ENCODE measurements around the gene KCNQ5.

- TF ChIP-seq CTCF (IDR thresholded peaks at IDR 0.05; ENCODE audit: low read depth, low read length, poor library complexity, severe bottlenecking) (no peak), EZH2phosphoT487 (IDR thresholded peaks at IDR 0.05; ENCODE audit: borderline replicate concordance, low read length) (no peak)
Measured at GRCh38 chr6:73143551-73143950, 521.7 kb downstream of the KCNQ5 start.

Data from DOHH2 (cell line).